ENCODE measurements around the gene CFAP100. TPM values are rescaled to one million over a fixed set of nuclear protein-coding genes. Genes with fewer than 3 reads are reported as not detected.

Gene CFAP100
- polyA plus RNA-seq, 1 experiment = not detected

DNA sequence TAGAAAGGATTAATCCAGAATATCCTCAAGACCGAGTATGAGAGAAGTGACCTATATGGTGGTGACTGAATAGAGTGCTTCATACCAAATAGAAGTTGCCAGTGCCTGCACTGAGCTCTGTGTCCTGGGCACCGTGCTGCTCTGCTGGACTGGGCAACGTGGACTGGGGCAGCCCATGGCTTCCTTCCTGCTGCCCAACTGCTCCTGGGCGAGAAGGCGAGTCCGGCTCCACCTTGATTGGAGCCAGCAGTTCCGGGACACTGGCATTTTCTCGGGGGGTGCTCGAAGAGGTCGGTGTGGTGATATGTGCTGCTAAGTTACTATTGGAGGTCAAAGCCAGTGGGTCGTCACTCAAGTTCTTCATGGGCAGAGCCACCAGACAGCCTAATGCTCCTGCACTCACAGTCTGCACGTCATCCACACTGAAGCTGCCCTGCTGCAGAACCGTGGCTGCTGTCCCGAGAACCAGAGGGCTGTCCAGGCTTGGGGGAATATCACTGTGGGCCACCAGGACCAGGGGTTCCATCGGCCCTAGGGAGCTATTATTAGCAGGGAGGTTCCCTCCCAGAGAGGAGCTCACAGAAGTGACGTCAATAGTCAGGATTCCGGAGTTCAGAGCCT, 66.9 kb downstream of the CFAP100 start:
- Histone ChIP-seq H3K27ac (ENCODE audit: low read depth, low read length) (no peak overlapping the region), H3K27me3 (ENCODE audit: control insufficient read depth, insufficient read depth, low read length) (no peaks in the 10 kb centered on the region), H3K9me3 (ENCODE audit: control insufficient read depth, insufficient read depth, low read length) (no peaks in the 10 kb centered on the region), H3K4me3 (ENCODE audit: low read depth, low read length) (no peak overlapping the region)
- CTCF ChIA-PET = interaction anchor here (0.6 kb wide), 1 partner anchor 327 kb away, joined by 3 read pairs; no protein-coding TSS in a partner anchor
- TF ChIP-seq, protein P1, sequence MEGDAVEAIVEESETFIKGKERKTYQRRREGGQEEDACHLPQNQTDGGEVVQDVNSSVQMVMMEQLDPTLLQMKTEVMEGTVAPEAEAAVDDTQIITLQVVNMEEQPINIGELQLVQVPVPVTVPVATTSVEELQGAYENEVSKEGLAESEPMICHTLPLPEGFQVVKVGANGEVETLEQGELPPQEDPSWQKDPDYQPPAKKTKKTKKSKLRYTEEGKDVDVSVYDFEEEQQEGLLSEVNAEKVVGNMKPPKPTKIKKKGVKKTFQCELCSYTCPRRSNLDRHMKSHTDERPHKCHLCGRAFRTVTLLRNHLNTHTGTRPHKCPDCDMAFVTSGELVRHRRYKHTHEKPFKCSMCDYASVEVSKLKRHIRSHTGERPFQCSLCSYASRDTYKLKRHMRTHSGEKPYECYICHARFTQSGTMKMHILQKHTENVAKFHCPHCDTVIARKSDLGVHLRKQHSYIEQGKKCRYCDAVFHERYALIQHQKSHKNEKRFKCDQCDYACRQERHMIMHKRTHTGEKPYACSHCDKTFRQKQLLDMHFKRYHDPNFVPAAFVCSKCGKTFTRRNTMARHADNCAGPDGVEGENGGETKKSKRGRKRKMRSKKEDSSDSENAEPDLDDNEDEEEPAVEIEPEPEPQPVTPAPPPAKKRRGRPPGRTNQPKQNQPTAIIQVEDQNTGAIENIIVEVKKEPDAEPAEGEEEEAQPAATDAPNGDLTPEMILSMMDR (IDR thresholded peaks at IDR 0.05; ENCODE audit: low read depth, low read length) = no peak
- no peak for DNase-seq (ENCODE audit: low read depth, low spot score)
- POLR2A ChIA-PET = no interaction called here

DNA sequence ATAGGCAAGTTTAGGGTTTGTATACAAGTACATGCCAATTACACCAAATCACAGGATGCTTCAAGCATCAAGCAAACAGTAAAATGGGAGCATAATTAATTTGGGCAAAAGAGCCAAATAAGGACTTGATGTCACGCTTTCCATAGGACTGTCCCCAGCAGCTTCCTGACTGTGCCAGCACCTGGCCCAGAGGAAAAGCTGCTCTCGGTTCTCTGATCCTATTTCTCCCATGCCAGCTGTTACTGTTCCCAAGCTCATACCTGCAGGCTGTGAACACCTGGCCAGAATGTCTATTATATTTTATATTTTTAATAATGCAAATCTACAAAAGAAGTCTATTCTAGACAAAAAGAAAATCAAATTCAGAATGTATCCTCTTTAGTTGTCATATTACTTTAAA, 68.8 kb downstream of the CFAP100 start:
- DNase-seq (ENCODE audit: low read depth, low spot score) = no peak
- POLR2A ChIA-PET = no interaction called here
- Histone ChIP-seq H3K27ac (ENCODE audit: low read depth, low read length) (no peak overlapping the region), H3K27me3 (ENCODE audit: control insufficient read depth, insufficient read depth, low read length) (no peaks in the 10 kb centered on the region), H3K9me3 (ENCODE audit: control insufficient read depth, insufficient read depth, low read length) (no peaks in the 10 kb centered on the region), H3K4me3 (ENCODE audit: low read depth, low read length) (no peak overlapping the region)
- CTCF ChIA-PET = no interaction called here
- TF ChIP-seq, protein P1 (IDR thresholded peaks at IDR 0.05; ENCODE audit: low read depth, low read length) = no peak

DNA sequence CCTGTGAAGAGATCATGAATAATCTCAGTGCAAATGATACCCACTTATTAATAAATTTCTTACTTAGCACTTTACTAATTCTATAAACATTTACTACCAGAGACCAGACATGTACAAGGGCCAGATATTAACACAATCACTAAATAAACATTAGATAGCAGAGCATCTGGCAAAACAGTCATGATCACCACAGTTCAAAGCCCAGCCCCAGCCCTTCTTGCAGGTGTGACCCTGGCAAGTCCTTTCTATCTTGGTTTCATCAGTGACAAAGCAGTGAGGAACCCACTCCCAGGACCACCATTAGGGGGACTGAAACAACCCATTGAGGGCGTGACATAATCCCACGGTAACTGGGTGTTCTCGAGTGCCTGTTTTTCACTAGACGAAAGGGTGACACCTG, 69.4 kb downstream of the CFAP100 start:
- POLR2A ChIA-PET = no interaction called here
- Histone ChIP-seq H3K27me3 (ENCODE audit: control insufficient read depth, insufficient read depth, low read length) (no peaks in the 10 kb centered on the region), H3K27ac (ENCODE audit: low read depth, low read length) (no peak overlapping the region), H3K9me3 (ENCODE audit: control insufficient read depth, insufficient read depth, low read length) (no peaks in the 10 kb centered on the region; the same call in 1 of the 2 replicates), H3K4me3 (ENCODE audit: low read depth, low read length) (no peak overlapping the region)
- no peak for DNase-seq (ENCODE audit: low read depth, low spot score)
- CTCF ChIA-PET = no interaction called here
- TF ChIP-seq, protein P1 (IDR thresholded peaks at IDR 0.05; ENCODE audit: low read depth, low read length) = no peak

DNA sequence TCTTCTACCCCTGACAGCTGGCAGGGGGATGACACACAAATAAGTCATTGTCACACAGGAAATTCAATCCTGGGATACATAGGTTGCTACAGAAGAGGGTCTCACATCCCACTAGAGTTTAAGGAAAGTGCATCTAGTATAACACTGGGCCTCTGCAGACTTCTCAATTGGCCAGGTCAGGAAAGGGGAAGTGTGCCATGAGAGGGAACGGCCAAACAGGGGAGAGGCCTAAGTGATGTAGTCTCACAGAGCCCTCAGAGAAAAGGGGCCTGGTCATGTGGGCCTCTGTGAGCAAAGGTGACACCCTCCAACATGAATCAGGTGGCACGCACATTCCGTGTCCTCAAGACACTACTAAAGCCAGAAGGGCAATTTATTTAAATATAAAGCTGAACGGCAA, 69.8 kb downstream of the CFAP100 start:
- Histone ChIP-seq H3K27me3 (ENCODE audit: control insufficient read depth, insufficient read depth, low read length) (no peaks in the 10 kb centered on the region), H3K9me3 (ENCODE audit: control insufficient read depth, insufficient read depth, low read length) (no peaks in the 10 kb centered on the region; the same call in 1 of the 2 replicates), H3K27ac (ENCODE audit: low read depth, low read length) (no peak overlapping the region), H3K4me3 (ENCODE audit: low read depth, low read length) (no peak overlapping the region)
- POLR2A ChIA-PET = no interaction called here
- TF ChIP-seq, protein P1 (IDR thresholded peaks at IDR 0.05; ENCODE audit: low read depth, low read length) = no peak
- CTCF ChIA-PET = no interaction called here
- DNase-seq (ENCODE audit: low read depth, low spot score) = no peak

DNA sequence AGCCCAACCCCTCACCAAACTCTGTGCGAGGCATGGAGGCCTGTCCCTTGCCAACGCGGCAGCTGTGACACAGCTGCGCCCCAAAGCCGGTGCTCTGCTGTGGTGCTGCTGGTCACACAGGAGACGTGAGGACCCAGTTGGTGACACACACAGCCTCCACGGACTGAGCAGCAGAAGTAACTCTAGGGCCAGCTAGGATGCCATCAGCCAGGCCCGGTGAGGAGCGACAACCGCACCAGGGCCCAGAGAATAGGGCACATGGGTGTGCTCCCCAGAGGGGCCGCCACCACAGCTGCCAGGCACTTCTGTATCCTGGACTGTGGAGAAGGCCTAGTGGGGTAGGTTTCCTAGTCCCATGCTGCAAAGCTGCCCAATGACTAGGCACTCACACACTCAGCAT, 70.3 kb downstream of the CFAP100 start:
- no peak for DNase-seq (ENCODE audit: low read depth, low spot score)
- POLR2A ChIA-PET = no interaction called here
- Histone ChIP-seq H3K9me3 (ENCODE audit: control insufficient read depth, insufficient read depth, low read length) (no peaks in the 10 kb centered on the region; the same call in 1 of the 2 replicates), H3K27me3 (ENCODE audit: control insufficient read depth, insufficient read depth, low read length) (no peaks in the 10 kb centered on the region), H3K4me3 (ENCODE audit: low read depth, low read length) (no peak overlapping the region), H3K27ac (ENCODE audit: low read depth, low read length) (no peak overlapping the region)
- TF ChIP-seq, protein P1 (IDR thresholded peaks at IDR 0.05; ENCODE audit: low read depth, low read length) = no peak
- CTCF ChIA-PET = no interaction called here

Measured in AG04450 (cell line).